Medulla oblongata (tissue), 1 donor: ENCODE measurements around the gene SP3.

Source experiments
- DNase-seq: peaks from one replicate; pipeline ENCODE4 v3.0.0-alpha.2; 2015; ENCODE audit errors: extremely low spot score

SP3 gene

DNA sequence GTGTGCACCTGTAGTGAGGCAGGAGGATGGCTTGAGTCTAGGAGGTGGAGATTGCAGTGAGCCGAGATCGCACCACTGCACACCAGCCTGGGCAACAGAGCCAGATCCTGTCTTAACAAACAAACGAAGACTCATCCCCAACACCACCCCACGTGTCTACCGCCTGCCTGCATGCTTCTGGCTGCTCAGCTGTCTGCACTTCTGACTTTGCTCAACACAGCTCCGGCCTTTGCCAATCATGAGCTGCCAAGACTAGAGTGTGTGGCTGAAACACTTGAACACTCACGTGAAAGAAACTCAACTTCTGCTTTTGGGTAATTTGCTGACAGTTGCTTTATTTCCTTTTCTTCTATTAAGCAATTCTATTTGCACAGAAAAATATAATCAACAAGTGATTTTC, 32.1 kb upstream of the SP3 start:
- DNase-seq = peak; percentile 89

DNA sequence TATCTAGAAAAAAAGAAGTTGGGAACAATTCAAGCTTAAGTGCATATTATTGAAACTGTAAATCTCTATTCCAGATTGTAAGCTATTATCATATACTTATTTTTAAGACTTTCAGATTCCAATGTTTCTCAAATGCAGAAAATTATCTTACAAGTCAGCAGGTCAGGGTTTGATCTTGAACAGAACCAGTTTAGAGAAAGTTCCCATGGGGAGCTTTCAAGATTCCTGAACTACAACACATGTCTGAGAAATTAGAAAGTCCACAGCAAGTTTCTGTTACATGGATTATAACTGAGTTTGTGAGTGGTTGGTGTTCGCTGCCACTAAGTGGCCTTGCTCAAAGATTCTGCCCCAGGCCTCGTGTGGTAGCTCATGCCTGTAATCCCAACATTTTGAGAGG, 31.6 kb upstream of the SP3 start:
- no peak for DNase-seq

DNA sequence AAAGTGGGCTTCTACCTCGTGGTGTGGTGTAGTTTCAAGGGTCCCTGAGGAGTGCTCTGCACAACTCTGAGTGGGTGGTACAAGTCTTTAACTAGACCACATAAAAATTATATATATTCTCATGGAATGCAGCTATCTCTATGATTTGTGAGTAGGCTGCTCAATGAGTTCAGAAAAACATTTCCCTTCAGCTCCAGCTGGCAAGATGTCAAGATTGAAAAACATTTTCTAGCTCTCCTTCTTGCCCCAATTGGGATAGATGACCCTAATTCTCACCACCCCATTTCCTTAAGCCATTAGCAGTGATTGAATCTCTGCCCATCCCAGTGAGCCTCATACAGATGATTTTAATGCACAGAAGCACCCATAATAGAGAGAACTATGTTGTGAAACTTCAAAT, 28.3 kb upstream of the SP3 start:
- DNase-seq = no peak

DNA sequence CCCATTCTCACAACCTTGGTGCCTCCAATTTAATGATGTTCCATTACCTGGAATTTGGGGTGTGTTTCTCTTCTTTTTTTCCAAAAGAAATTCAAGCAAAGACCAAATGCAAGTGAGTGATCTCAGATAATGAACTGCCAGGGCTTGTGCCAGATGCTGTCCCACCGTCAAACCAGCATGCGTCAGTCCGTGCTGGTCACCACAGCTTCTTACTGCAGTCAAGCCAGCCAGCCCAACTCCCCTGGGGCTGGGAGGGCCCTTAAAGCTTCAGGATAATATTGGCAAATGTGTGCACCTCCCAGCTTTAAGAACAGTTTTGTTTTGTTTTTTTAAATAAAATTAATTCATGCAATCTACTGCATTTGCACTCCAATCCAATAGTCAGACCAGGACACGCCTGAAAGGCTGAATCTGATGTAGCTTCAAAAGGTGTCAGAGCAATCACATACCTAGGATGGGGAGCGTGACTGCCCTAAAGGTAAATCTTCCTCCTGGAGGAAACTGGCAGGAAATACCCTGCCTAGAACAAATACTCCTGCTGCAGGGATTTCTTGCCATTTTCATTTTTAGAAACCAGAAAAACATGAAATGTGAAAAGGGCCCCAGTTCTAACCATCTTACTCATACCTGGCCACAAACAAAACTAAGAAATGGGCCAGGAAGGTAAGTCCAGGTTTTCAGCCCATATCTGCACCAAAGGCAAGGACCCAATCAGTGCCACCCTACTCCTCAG, 26.8 kb upstream of the SP3 start:
- DNase-seq = no peak

DNA sequence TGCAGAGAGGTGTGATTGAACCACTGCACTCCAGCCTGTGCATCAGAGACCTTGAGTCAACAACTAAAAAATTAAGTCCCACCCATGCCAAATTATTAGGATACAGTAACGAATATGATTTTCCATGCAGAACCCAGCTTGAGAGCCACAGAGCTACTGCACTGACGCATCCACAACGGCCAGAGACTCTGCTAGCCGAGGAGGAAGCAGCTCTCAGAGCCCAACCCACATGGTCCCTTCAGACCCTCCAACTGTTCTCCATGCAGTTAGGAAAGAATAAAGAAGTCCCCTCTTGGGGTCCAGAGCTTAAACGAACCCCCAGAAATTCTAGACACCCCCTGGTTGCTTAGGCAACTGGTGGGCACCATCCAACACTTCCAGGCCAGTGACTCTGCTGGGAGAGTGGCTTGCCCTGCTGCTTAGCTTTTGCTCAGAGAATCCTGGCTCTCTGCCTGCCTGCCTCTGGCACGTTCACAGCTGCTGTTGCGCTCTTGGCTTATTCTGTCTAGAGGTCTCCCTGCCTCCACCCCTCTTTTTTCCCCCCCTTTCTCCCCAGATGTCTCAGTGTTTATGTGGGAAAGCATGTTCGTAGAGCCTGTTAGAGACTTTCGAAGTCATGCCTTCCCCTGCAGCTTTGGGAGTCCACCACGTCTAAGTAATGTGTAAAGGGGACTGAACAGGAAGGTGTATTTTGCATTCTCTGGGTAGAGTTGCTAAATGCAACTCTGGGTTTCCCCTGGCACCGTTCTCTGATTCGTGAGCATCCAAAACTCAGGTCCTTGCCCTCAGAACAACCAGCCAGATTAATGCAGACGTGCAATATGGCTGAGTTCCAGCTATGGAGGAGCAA, 26.0 kb upstream of the SP3 start:
- DNase-seq = no peak

DNA sequence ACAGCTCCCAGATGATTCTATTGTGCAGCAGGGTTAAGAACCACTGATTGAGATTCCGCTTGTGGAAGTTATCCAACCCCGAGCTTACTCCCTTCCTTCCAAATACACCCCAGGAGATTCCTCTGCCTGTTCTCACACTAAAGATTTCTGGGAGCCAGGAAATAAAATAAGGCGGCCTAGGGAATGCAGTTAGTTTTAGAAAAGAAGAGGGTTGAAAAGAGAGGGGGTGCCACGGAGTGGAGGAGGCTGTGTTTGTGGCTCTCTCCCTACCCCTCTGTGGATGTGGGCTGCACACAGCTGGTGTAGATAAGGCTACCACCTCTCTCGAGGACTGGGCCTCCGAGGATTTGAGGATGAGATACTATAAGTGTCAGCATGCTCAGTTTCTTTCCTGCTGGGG, 25.1 kb upstream of the SP3 start:
- DNase-seq = no peak

DNA sequence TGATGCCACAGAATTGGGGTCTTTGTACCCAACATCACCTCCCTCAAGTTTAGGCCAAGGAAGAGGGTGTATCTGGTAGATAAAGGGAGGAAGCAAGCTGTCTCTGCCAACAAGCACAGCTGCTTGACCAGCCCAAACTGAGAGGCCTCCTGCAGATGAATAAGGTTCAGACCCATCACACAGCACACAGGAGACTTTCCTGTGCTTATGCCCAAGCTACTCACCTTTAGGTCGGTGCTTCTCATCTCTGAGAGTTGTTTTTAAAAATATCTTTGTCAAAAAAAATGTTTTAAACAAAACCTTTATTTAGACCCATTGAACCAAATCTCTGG, 24.7 kb upstream of the SP3 start:
- DNase-seq = no peak

DNA sequence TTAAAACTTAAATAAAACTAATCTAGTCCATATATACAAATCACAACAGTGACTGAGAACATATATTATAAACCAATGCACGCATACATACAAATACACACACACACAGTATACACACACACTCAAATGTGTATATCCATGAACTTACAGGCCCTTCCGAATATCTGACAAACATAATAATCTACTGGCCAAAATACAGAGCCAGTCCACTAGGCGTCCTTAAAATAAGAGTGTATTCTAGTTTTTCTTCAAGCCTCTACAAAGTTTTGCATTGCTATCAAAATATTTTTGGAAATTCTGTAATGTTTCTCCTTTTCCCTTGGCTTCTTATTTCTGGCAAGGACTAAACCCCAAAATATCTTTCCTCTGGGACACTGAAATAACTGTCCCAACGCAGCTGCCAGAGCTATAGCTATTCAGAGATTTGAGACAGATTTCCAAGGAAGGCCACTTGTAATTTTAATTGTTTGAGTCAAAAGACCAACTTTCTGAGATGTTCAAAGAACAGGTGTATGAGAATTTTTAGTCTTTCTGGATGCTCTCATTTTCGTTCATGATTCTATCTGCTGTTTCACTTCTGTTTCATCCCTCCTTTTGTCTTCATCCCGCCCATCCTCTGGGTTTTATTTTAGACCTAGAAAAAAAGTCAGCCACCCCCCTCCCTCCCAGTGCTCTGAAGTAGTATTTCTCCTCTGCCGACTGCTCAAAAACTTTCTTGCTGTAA, 24.1 kb upstream of the SP3 start:
- DNase-seq = no peak

DNA sequence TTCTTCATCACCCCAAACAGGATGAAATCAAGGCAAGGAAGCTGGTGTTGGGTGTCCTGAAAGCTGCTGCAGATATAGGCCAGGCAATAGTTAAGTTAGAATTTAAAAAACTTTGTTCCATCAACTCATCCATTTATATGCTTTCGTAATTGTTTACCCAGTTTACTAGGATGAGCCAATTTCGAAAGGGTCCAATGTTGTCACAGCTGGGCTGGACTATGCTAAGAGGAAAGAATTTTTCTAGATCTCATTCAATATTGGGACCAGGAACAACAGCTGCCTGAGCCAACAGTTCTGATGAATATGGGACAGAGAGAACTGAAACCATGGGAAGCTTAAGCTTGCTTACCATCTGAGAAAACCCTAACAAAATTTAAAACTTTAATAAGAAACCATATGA, 21.6 kb upstream of the SP3 start:
- DNase-seq = peak; percentile 21

DNA sequence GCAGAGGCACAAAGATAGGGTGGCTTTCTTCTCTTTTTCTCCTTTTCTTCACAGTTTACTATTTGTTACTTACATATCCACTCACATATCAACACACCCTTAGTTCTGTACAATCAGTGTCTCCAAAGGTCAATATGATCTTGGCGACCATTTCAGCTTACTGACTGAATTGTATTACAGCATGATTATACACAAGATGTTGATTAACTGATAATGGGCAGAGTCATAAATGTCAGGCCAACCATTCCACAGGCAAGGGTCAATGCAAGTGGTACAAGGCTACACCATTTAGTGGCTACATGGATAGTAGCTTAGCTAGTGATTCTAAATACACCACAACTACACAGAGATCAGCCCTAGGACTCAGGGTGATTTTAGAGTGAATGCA, 20.4 kb upstream of the SP3 start:
- no peak for DNase-seq

DNA sequence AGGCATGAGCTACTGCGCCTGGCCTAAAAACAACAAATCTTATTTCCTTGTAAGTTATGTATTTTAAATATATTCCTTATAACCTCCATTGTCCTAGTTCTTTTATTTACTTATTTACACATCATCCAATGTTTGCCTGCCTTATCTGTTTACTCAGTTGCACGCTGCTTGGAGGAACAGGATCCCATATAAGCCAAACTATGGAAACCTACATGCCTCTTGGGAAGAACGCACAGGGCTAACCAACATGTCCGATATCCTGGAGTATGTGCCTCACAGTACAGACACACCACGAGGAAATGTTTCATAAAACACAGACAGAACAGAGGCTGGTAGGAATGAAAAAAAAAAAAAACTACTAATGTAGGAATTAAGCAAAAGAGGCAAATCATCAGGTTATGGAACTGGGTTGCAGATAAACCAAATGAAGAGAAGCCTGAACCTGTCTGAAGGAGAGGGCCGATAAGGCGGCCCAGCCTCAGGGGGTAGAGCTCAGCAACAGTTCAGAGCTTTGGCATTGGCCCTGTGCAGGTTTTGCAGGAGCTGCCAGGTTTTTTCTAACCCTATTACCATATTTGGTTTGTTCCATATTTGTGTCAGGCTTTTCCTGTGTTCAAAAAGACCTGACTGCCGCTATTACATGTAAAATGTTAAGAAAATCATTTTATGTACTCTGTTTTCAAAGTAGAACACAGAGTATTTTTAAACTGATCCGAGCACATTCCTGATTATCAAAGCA, 19.9 kb upstream of the SP3 start:
- no peak for DNase-seq

DNA sequence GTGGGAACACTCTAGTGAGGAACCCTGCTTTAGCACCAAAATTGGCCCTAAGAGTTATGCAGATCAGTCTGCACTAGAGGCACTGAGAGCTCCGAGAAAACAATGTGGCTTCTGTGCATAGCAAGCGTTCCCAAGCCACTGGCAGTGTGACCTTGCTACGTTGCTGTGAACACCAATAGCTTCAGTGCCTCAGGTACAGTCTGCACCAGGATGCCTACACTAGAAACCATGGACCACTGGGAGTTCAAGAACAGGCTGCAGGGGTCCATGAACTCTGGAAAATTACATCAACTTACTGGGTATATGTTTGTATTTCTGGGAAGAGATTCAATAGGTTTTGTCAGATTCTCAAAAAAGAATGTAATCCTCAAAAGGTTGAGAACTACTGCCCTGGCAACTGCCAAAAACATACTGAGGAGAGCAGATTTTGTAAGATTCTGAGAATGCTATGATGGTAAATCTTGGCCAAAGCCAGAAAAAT, 18.3 kb upstream of the SP3 start:
- peak; percentile 51 for DNase-seq

DNA sequence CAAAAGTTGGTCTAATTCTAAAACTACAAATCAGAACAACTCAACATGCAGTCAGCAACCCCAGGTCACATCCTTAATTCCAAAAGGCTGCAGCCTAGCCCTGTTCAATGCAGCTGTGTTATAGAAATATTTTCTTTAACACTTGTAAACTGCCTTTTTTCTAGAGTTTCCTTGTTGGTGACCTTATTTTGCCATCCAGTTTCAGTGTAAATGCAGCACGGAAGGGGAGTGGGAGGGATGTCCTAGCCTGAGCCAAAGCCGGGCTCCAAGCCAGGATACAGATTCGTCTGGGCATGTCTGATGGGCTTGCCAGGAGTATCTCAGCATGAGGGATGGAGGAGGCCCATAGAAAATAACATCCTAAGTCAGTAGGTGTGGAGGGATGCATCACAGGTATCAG, 17.7 kb upstream of the SP3 start:
- peak; percentile 54 for DNase-seq

DNA sequence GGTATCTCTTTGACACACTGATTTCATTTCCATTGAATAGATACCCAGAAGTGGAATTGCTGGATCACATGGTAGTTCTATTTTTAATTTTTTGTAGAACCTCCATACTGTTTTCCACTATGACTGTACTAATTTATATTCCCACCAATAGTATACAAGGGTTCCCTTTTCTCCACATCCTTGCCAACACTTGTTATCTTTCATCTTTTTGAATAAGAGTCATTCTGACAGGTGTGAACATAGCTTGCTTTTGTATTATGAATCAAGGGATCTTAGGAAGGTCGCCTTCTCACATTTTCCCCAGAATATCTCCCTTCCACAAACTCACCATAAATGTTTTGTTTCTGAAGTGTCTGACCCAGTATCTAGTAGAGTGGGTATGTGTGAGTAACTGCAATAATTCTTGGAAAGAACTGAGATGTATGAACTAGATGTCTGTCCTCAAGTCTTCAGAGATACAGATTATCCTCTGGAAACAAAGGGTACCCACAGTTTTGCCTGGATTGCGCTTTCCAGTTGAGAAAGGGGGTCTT, 17.1 kb upstream of the SP3 start:
- DNase-seq = no peak

DNA sequence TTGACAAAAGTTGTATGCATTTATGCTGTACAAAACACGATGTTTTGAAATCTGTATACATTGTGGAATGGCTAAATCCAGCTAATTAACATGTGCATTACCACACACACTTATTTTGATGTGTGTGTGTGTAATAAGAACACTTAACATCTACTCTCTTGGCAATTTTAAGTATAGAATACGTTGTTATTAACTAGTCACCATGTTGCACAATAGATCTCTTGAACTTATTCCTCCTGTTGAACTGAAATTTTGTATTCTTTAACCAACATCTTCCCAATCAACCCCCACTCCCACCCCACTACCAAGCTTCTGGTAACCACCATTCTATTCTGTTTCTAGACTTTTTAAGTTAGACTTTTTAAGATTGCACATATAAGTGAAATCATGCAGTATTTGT, 16.3 kb upstream of the SP3 start:
- no peak for DNase-seq

DNA sequence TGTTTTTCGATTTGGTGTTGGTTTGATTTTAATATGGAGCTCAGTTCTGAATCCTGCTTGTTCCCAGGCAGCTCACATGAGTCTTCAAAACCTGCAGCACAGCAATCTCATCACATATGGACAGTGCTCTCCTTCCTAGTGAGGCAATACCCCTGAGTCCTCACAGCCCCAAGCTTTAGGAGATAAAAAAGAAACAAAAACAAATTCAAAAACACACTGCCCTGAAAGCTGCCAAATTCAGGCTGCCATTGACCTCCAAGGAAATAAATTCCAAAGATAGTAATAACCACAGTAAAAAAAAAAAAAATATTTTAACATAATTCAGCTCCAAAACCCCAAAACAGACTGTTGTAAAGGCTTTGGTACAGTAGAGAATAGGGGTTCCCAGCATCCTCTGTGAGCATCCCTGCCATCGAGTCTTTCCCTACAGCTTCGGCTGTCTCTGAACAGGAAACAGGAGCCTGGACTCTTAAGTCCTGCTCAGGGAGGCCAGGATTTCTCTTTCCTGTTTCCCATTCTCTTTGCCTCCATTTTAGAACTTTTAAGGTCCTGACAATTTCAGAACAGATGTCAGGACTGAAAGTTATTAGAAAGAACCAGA, 14.7 kb upstream of the SP3 start:
- no peak for DNase-seq

DNA sequence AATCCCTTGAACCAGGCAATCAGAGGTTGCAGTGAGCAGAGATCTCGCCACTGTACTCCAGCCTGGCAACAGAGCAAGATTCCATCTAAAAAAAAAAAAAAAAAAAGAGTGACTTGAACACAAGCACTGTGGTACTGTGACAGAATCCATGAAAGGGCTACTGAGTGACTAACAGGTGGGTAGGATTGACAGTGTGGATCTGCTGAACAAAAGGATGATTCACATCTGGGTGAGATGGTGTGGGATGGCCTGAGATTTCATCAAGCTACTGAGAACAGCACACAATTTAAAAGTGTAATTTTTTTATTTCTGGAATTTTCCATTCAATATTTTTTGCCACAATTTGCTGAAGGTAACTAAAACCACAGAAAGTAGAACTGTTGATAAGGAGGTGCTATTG, 13.3 kb upstream of the SP3 start:
- no peak for DNase-seq

DNA sequence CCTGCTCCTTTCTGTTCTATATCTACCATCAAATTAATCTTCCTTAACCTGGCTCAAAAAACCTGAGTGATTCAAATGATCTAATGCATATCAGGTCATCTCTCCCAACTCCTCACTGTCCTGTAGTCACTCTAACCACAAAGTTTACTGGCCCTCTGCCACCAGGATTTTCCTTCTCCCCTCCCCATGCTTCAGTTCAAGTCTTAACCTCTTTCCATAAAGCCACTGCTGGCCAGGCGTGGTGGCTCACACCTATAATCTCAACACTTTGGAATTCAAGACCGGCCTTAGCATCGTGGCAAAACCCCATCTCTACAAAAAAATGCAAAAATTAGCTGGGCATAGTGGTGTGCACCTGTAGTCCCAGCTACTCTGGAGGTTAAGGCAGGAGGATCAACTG, 7.5 kb upstream of the SP3 start:
- no peak for DNase-seq

DNA sequence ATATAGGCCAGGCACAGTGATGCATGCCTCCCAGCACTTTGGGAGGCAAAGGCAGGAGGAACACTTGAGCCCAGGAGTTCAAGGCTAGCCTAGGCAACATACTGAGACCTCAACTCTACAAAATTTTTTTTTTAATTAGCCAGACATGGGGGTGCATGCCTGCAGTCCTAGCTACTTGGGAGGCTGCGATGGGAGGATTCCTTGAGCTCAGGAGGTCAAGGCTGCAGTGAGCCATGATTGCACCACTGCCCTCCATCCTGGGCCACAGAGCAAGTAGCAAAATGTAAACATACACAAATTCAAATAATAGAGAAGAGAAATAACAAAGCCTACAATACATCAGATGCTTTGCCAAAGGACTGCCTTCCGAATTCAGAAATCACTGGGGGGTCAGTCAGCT, 7.0 kb upstream of the SP3 start:
- DNase-seq = no peak

DNA sequence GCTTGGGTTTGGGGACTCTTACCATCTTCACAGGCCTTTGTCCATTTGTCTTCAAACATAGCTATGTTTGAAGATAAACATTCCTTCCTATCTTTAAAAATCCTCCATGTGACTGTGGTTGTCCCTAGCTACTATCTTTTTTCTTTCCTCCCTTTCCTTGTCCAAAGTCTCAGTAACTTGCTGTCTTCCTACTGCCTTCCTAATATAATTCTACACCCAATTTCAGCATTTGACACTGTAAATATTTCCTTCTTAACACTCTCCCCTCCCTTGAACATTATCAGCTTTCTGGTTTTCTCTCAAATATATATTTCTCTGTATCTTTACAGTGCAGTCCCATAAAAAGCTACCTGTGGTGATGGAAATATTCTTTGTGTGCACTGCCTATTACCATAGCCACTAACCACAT, 5.3 kb upstream of the SP3 start:
- DNase-seq = no peak

DNA sequence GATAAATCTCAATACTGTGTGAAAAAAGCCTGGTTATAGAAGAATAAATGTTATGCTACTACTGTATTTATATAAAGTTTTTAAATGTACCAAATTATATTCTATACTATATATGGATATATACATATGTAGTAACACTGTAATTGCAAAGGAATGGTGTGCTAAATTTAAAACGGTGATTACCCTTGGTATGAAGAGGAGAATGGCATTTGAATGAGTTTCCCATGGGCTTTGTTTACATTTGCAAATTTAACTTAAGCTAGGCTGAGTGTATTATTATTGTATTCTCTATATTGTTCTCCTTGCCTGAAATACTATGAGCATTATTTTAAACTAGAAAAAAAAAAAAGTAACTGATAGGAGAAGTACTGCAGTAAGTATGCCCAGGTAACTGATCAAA, 4.7 kb upstream of the SP3 start:
- DNase-seq = no peak
